ENCODE measurements around the gene DOCK9.

DOCK9 gene

GRCh38 chr13:98975822-98976261 is 2.0 kb downstream of the DOCK9 start:
- DNase-seq (ENCODE audit: low read depth), result peak; percentile 68

- DNase-seq (ENCODE audit: low read depth), result no peak
These were observed 3.8 kb downstream of the DOCK9 start for GRCh38 chr13:98974053-98974452.

GRCh38 chr13:98972627-98973026 is 5.2 kb downstream of the DOCK9 start:
- DNase-seq (ENCODE audit: low read depth), result peak; percentile 91

GRCh38 chr13:98972059-98972458 is 5.8 kb downstream of the DOCK9 start:
- DNase-seq (ENCODE audit: low read depth), result no peak

GRCh38 chr13:98970330-98970729 is 7.5 kb downstream of the DOCK9 start:
- DNase-seq (ENCODE audit: low read depth), result no peak

GRCh38 chr13:98967491-98967890 is 10.4 kb downstream of the DOCK9 start:
- no peak for DNase-seq (ENCODE audit: low read depth)

GRCh38 chr13:98966019-98966418 is 11.8 kb downstream of the DOCK9 start:
- DNase-seq (ENCODE audit: low read depth), result no peak

- DNase-seq (ENCODE audit: low read depth), result no peak
These were observed 12.5 kb downstream of the DOCK9 start for GRCh38 chr13:98965325-98965724.

GRCh38 chr13:98963917-98964316 is 13.9 kb downstream of the DOCK9 start:
- no peak for DNase-seq (ENCODE audit: low read depth)

GRCh38 chr13:98962901-98963590 is 14.8 kb downstream of the DOCK9 start:
- no peak for DNase-seq (ENCODE audit: low read depth)

- DNase-seq (ENCODE audit: low read depth), result no peak
These were observed 16.3 kb downstream of the DOCK9 start for GRCh38 chr13:98961503-98962105.

- no peak for DNase-seq (ENCODE audit: low read depth)
These were observed 17.0 kb downstream of the DOCK9 start for GRCh38 chr13:98960606-98961502.

GRCh38 chr13:98959786-98960605 is 17.9 kb downstream of the DOCK9 start:
- DNase-seq (ENCODE audit: low read depth), result no peak

- DNase-seq (ENCODE audit: low read depth), result no peak
These were observed 18.6 kb downstream of the DOCK9 start for GRCh38 chr13:98959291-98959690.

- DNase-seq (ENCODE audit: low read depth), result no peak
These were observed 19.4 kb downstream of the DOCK9 start for GRCh38 chr13:98958443-98958794.

- DNase-seq (ENCODE audit: low read depth), result no peak
These were observed 20.0 kb downstream of the DOCK9 start for GRCh38 chr13:98957731-98958442.

GRCh38 chr13:98955336-98955735 is 22.5 kb downstream of the DOCK9 start:
- DNase-seq (ENCODE audit: low read depth), result no peak

GRCh38 chr13:98954313-98954712 is 23.6 kb downstream of the DOCK9 start:
- no peak for DNase-seq (ENCODE audit: low read depth)

- DNase-seq (ENCODE audit: low read depth), result no peak
These were observed 26.6 kb downstream of the DOCK9 start for GRCh38 chr13:98951266-98951665.

GRCh38 chr13:98950705-98951104 is 27.2 kb downstream of the DOCK9 start:
- no peak for DNase-seq (ENCODE audit: low read depth)

- no peak for DNase-seq (ENCODE audit: low read depth)
These were observed 29.9 kb downstream of the DOCK9 start for GRCh38 chr13:98947925-98948324.

Measured in iris pigment epithelial cell (primary cell).